ENCODE data around the gene ETS1. TPM values are rescaled to one million over a fixed set of nuclear protein-coding genes. Genes with fewer than 3 reads are reported as not detected.

Gene ETS1
- polyA plus RNA-seq, 1 experiment: 32.3 TPM

- no peak for TF ChIP-seq CTCF (IDR thresholded peaks at IDR 0.05; ENCODE audit: low read depth, low read length)
- Histone ChIP-seq H3K9me3 (ENCODE audit: control insufficient read depth, insufficient read depth, low read length) (no peaks in the 10 kb centered on the region), H3K27me3 (ENCODE audit: control insufficient read depth, insufficient read depth, low read length) (no peaks in the 10 kb centered on the region), H3K4me3 (ENCODE audit: low read depth, low read length) (no peak overlapping the region), H3K27ac (ENCODE audit: low read depth, low read length) (no peak overlapping the region)
- ChIA-PET CTCF (interaction anchor here (1.3 kb wide), 1 partner anchor 412 kb away, joined by 3 read pairs; no protein-coding TSS in a partner anchor), POLR2A (interaction anchor here (0.8 kb wide), 1 partner anchor 25 kb away, joined by 3 read pairs; no protein-coding TSS in a partner anchor)
- no peak for DNase-seq (ENCODE audit: low read depth, low spot score)
Observed at GRCh38 chr11:128569291-128569690, 18.1 kb downstream of the ETS1 start.

GRCh38 chr11:128568166-128568778, 19.1 kb downstream of the ETS1 start:
- Histone ChIP-seq H3K27me3 (ENCODE audit: control insufficient read depth, insufficient read depth, low read length) (no peaks in the 10 kb centered on the region), H3K27ac (ENCODE audit: low read depth, low read length) (no peak overlapping the region), H3K4me3 (ENCODE audit: low read depth, low read length) (no peak overlapping the region), H3K9me3 (ENCODE audit: control insufficient read depth, insufficient read depth, low read length) (no peaks in the 10 kb centered on the region)
- DNase-seq (ENCODE audit: low read depth, low spot score): no peak
- POLR2A ChIA-PET: no interaction called here
- no peak for TF ChIP-seq CTCF (IDR thresholded peaks at IDR 0.05; ENCODE audit: low read depth, low read length)
- CTCF ChIA-PET: interaction anchor here (0.6 kb wide), 1 partner anchor 410 kb away, joined by 6 read pairs; no protein-coding TSS in a partner anchor

GRCh38 chr11:128567130-128567529, 20.2 kb downstream of the ETS1 start:
- DNase-seq (ENCODE audit: low read depth, low spot score): no peak
- Histone ChIP-seq H3K27me3 (ENCODE audit: control insufficient read depth, insufficient read depth, low read length) (no peaks in the 10 kb centered on the region), H3K4me3 (ENCODE audit: low read depth, low read length) (no peak overlapping the region), H3K9me3 (ENCODE audit: control insufficient read depth, insufficient read depth, low read length) (no peaks in the 10 kb centered on the region), H3K27ac (ENCODE audit: low read depth, low read length) (no peak overlapping the region)
- CTCF ChIA-PET: no interaction called here
- TF ChIP-seq CTCF (IDR thresholded peaks at IDR 0.05; ENCODE audit: low read depth, low read length): no peak
- POLR2A ChIA-PET: no interaction called here

DNA sequence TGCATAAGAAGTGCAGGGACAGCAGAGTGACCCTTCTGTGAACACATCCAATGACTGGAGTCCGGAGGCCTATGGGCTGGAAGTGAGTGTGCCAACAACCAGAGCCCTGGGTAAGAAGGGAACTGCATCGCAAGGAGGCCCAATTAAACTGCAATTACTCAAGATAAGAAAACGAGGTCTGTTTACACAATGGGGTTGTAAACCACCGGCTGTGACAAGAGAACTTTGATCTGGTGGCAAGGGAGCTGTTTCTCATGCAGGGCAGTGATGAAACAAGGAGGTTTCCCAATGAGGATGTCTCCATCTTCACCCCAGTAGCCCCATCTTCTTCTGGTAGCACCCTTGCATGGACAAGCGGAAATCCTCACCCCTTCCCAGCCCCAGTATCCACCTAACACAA, 21.5 kb downstream of the ETS1 start:
- Histone ChIP-seq H3K27ac (ENCODE audit: low read depth, low read length) (no peak overlapping the region), H3K27me3 (ENCODE audit: control insufficient read depth, insufficient read depth, low read length) (no peaks in the 10 kb centered on the region), H3K9me3 (ENCODE audit: control insufficient read depth, insufficient read depth, low read length) (no peaks in the 10 kb centered on the region), H3K4me3 (ENCODE audit: low read depth, low read length) (no peak overlapping the region)
- ChIA-PET POLR2A (interaction anchor here (0.6 kb wide), 1 partner anchor 40 kb away, joined by 5 read pairs; no protein-coding TSS in a partner anchor), CTCF (interaction anchor here (1.1 kb wide), 1 partner anchor 66 kb away, joined by 3 read pairs; no protein-coding TSS in a partner anchor)
- DNase-seq (ENCODE audit: low read depth, low spot score): no peak
- no peak for TF ChIP-seq CTCF (IDR thresholded peaks at IDR 0.05; ENCODE audit: low read depth, low read length)

DNA sequence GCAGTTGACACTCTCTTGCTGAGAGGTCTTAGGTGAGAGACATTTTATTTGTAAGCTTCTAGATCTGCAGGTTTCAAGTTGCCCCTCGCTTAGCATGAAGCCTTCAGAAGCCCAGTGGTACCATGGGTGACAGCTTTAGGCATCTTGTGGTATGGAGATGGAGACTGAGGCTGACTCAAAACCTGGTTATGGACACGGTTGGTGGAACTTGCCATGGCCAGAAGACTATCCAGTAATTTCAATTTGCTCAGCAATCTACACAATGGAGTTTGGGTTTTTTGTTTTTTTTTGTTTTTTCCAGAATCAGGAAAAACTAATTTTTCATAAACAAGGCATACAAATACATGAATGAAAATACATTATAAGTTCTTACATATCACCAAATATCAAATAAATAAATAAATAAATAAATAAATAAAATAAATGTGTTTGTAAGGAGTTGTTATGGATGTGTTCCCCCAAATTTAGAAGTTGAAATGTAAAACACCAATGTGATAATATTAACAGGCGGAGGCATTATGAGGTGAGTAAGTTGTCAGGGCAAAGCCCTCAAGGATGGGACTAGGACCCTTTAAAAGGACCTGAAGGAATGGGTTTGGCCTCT, 22.6 kb downstream of the ETS1 start:
- Histone ChIP-seq H3K27ac (ENCODE audit: low read depth, low read length) (no peak overlapping the region), H3K4me3 (ENCODE audit: low read depth, low read length) (no peak overlapping the region), H3K9me3 (ENCODE audit: control insufficient read depth, insufficient read depth, low read length) (no peaks in the 10 kb centered on the region), H3K27me3 (ENCODE audit: control insufficient read depth, insufficient read depth, low read length) (no peaks in the 10 kb centered on the region)
- ChIA-PET CTCF (no interaction called here), POLR2A (no interaction called here)
- TF ChIP-seq CTCF (IDR thresholded peaks at IDR 0.05; ENCODE audit: low read depth, low read length): no peak
- DNase-seq (ENCODE audit: low read depth, low spot score): no peak

Measured in AG04450 (cell line).